NCI-H2196 (cell line): ENCODE measurements around the gene PACSIN2.
"Not testable (repeated sequence)": the region's sequence is repeated elsewhere in the genome, so short reads cannot be mapped to it uniquely, and the experiment has no call there.

Experiments
- DNase-seq: peaks from one replicate; lab custom pipeline; 2025; ENCODE audit not compliant: unreplicated experiment; lab: John Stamatoyannopoulos, UW

PACSIN2 gene

GRCh38 chr22:43012390-43012789 is 2.6 kb downstream of the PACSIN2 start:
- no peak for DNase-seq

GRCh38 chr22:43011079-43011478 is 3.9 kb downstream of the PACSIN2 start:
- no peak for DNase-seq

- no peak for DNase-seq
Observed at GRCh38 chr22:43009444-43009843, 5.5 kb downstream of the PACSIN2 start.

- no peak for DNase-seq
Observed at GRCh38 chr22:43008921-43009320, 6.0 kb downstream of the PACSIN2 start.

- DNase-seq, result no peak
Observed at GRCh38 chr22:43008509-43008908, 6.4 kb downstream of the PACSIN2 start.

GRCh38 chr22:43007519-43008102 is 7.3 kb downstream of the PACSIN2 start:
- no peak for DNase-seq

- no peak for DNase-seq
Observed at GRCh38 chr22:43006753-43007152, 8.2 kb downstream of the PACSIN2 start.

- no peak for DNase-seq
Observed at GRCh38 chr22:43006016-43006505, 8.9 kb downstream of the PACSIN2 start.

GRCh38 chr22:43005106-43005505 is 9.8 kb downstream of the PACSIN2 start:
- DNase-seq, result no peak

- DNase-seq, result no peak
Observed at GRCh38 chr22:43004362-43005035, 10.4 kb downstream of the PACSIN2 start.

GRCh38 chr22:43002202-43002586 is 12.8 kb downstream of the PACSIN2 start:
- DNase-seq, result no peak

GRCh38 chr22:43001271-43002201 is 13.4 kb downstream of the PACSIN2 start:
- no peak for DNase-seq

GRCh38 chr22:43000441-43001175 is 14.3 kb downstream of the PACSIN2 start:
- no peak for DNase-seq

GRCh38 chr22:42997582-42998090 is 17.3 kb downstream of the PACSIN2 start:
- no peak for DNase-seq

GRCh38 chr22:42996646-42997365 is 18.1 kb downstream of the PACSIN2 start:
- DNase-seq, result no peak

GRCh38 chr22:42995654-42996053 is 19.3 kb downstream of the PACSIN2 start:
- not testable (repeated sequence) for DNase-seq

- peak; percentile 52 for DNase-seq
Observed at GRCh38 chr22:42994917-42995562, 19.9 kb downstream of the PACSIN2 start.

- no peak for DNase-seq
Observed at GRCh38 chr22:42994276-42994916, 20.6 kb downstream of the PACSIN2 start.

GRCh38 chr22:42993651-42994275 is 21.2 kb downstream of the PACSIN2 start:
- DNase-seq, result no peak
